Esophagus muscularis mucosa (tissue), 4 donors: ENCODE results near the gene PKP3. TPM values are rescaled to one million over a fixed set of nuclear protein-coding genes. Genes with fewer than 3 reads are reported as not detected.

ENCODE experiments used
- DNase-seq: peaks from one replicate; pipeline ENCODE4 v3.0.0-alpha.2; 2017; ENCODE audit errors: extremely low spot score
- H3K27ac ChIP-seq, 4 donors: fragments of 200-600 bp; sonication (generic); replicated peaks in 1 of 4; 1 replicate in 3 of 4; 2 replicates in 1 of 4; pipeline ENCODE4 v1.5.1; 2016 to 2019; ENCODE audit warnings: mild to moderate bottlenecking in 1 of 4
- H3K27me3 ChIP-seq, 4 donors: fragments of 200-600 bp; sonication (generic); one replicate each; pipeline versions ENCODE4 v1.5.1 to v1.6.0; 2016 to 2019
- H3K36me3 ChIP-seq, 4 donors: fragments of 200-600 bp; sonication (generic); one replicate each; pipeline ENCODE4 v1.5.1; 2016 to 2019
- H3K4me1 ChIP-seq, 4 donors: fragments of 200-600 bp; sonication (generic); one replicate each; pipeline ENCODE4 v1.5.1; 2016 to 2019
- H3K4me3 ChIP-seq, 4 donors: fragments of 200-600 bp; sonication (generic); 1 replicate in 2 of 4; 2 replicates in 2 of 4; pipeline ENCODE4 v1.5.1; 2016 to 2019; ENCODE audit warnings: mild to moderate bottlenecking in 4 of 4, moderate library complexity in 1 of 4
- H3K9me3 ChIP-seq, 4 donors: fragments of 200-600 bp; sonication (generic); 1 replicate in 3 of 4; 2 replicates in 1 of 4; pipeline ENCODE4 v1.5.1; 2016 to 2019
- EP300 ChIP-seq: sonication (generic); formaldehyde crosslinking; IDR thresholded peaks from one replicate; pipeline ENCODE4 v1.6.1; 2017; ENCODE audit warnings: antibody characterized with exemption
- POLR2A ChIP-seq: fragments of 450-650 bp; IDR thresholded peaks from one replicate; pipeline ENCODE4 v1.6.1; 2017; ENCODE audit warnings: antibody characterized with exemption, moderate library complexity, mild to moderate bottlenecking, low read depth
- POLR2AphosphoS5 ChIP-seq, 2 donors: sonication (generic); formaldehyde crosslinking; IDR thresholded peaks; one replicate each; pipeline ENCODE4 v1.6.1; 2017; ENCODE audit warnings: antibody characterized with exemption in 2 of 2
- WGBS: methylation state at CpG from one replicate; pipeline ENCODE4 v1.1.5; 2018; 5-methylcytosine and 5-hydroxymethylcytosine counted together
- intact Hi-C: fragments of 100-400 bp; cut with DNase I; formaldehyde crosslinking; loops from one replicate; pipeline ENCODE4 v1.15.1; 2023
- total RNA-seq, 4 donors: library from RNA; depleted of rRNA; stranded (reverse); fragments of >200 nt; gene quantifications; one replicate each; pipeline versions ENCODE4 v1.1.0 to v1.2.1, GENCODE V29; 2016
- TF ChIP-seq, protein P1 (sequence below), 3 experiments: fragments of 200-600 bp in 2 of 3; fragments of 450-650 bp in 1 of 3; sonication (generic) in 2 of 3; IDR thresholded peaks; one replicate each; pipeline ENCODE4 v1.5.1; 2017 to 2019; ENCODE audit warnings: antibody characterized with exemption in 3 of 3, mild to moderate bottlenecking in 2 of 3, moderate library complexity in 1 of 3

The PKP3 gene
- total RNA-seq, 4 donors from 2014 or later = 0.17 to 1.1 (median 0.51) TPM

GRCh38 chr11:416757-417621 is 23.0 kb downstream of the PKP3 start:
- WGBS = 0% methylated on average over 1 of the region's 97 CpGs
- no peaks in the 10 kb centered on the region for H3K9me3 ChIP-seq
- peak overlapping the region; percentile 66 to 79 (median 78) for H3K27ac ChIP-seq
- peaks cover 9 to 31% (median 26%) of the 10 kb centered on the region in 4 donors for H3K4me1 ChIP-seq
- no peak for DNase-seq
- H3K4me3 ChIP-seq = peak overlapping the region; percentile 51 to 62 (median 54)
- H3K36me3 ChIP-seq = no peaks in the 10 kb centered on the region
- TF ChIP-seq, protein P1, sequence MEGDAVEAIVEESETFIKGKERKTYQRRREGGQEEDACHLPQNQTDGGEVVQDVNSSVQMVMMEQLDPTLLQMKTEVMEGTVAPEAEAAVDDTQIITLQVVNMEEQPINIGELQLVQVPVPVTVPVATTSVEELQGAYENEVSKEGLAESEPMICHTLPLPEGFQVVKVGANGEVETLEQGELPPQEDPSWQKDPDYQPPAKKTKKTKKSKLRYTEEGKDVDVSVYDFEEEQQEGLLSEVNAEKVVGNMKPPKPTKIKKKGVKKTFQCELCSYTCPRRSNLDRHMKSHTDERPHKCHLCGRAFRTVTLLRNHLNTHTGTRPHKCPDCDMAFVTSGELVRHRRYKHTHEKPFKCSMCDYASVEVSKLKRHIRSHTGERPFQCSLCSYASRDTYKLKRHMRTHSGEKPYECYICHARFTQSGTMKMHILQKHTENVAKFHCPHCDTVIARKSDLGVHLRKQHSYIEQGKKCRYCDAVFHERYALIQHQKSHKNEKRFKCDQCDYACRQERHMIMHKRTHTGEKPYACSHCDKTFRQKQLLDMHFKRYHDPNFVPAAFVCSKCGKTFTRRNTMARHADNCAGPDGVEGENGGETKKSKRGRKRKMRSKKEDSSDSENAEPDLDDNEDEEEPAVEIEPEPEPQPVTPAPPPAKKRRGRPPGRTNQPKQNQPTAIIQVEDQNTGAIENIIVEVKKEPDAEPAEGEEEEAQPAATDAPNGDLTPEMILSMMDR (IDR thresholded peaks at IDR 0.05) = no peak
- H3K27me3 ChIP-seq = peaks cover 0 to 73% (median 41%) of the 10 kb centered on the region in 4 donors
- intact Hi-C loops = no loop called here

DNA sequence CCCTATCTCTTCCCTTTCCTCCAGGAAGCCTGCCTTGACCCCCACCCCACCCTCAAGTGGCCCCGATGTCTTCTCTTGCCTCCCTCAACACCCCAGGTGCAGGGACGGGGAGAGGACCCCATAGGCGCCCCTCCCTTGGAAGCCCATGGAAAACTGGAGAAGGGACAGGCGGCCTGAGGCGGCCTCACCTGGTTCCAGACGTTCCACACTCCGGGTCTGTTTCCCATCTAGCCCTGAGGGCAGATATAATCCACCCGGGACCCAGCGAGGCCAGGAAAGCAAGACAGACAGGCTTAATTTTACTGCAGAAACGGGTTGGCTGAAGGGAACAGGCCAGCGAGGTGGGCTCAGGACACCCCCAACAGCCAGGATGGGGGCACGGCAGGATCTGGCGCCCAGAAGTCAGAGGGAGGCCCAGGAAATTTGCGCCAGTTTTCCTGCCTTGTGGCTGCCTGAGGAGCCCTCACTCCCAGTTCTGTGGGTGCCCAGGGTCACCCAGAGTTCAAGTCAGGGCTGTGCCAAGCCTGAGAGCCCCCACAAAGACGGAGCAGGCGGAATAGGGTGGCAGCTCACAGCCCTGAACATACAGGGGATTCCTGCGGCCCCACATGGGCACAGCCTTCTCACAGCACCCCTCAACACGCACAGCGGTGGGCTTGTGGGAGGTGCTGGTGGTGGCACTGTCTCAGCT is 23.8 kb downstream of the PKP3 start:
- Histone ChIP-seq H3K27me3 (peaks cover 0 to 80% (median 41%) of the 10 kb centered on the region in 4 donors), H3K36me3 (no peaks in the 10 kb centered on the region), H3K4me1 (peaks cover 9 to 31% (median 26%) of the 10 kb centered on the region in 4 donors), H3K27ac (peak overlapping the region in 1 of 4 donors; percentile 79), H3K4me3 (peak overlapping the region; percentile 51 to 62 (median 54)), H3K9me3 (no peaks in the 10 kb centered on the region)
- 52% methylated on average over 16 of the region's 19 CpGs for WGBS
- TF ChIP-seq, protein P1 (IDR thresholded peaks at IDR 0.05) = no peak
- no peak for TF ChIP-seq POLR2AphosphoS5 (IDR thresholded peaks at IDR 0.05)
- TF ChIP-seq POLR2A = no peak
- no peak for TF ChIP-seq EP300
- intact Hi-C loops = no loop called here
- DNase-seq = no peak

DNA sequence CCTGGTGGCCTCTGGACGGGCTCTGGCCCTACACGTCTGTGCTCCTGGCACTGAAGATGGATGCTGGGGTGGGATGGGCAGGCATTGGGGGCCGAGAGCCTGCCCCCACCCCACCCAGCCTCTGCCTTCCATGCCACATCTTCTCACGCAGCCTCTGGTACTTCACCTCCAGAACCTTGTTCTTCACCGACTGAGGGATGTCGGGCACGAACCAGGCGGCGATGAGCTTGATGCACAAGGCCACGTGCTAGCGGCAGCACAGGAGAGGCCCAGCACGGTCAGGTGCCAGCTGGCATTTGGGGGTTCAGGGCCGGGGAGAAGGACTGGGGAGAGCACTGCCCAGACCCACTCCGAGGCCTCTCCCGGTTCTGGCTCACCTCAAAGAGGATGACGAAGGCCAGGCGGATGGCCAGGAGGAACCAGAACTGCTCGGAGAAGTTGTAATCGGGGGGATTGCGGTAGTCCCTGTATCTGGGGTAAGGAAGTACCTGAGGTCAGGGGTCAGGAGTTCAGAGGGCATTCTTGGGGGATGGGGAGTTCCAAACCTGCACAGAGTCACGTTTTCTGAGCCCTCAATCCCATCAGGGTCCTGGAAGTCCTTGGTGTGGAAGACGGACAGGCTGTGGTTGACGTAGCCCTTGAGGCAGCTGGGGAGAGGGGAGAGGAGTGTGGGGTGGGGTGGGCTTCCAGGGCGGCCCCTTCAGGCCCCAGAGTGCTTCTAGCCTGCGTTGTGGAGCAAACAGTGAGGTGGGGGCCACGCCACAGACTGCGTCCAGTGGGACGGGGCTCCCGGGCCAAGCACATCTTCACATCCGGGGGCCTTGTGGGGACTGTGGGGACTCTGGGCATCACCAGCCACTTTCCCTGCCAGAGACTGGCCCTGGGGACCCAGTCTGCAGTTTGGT is 24.6 kb downstream of the PKP3 start:
- DNase-seq = no peak
- intact Hi-C loops = no loop called here
- TF ChIP-seq EP300 = no peak
- no peak for TF ChIP-seq POLR2AphosphoS5 (IDR thresholded peaks at IDR 0.05)
- no peak for TF ChIP-seq POLR2A
- TF ChIP-seq, protein P1 (IDR thresholded peaks at IDR 0.05) = no peak
- Histone ChIP-seq H3K27me3 (peaks cover 0 to 88% (median 41%) of the 10 kb centered on the region in 4 donors), H3K9me3 (no peaks in the 10 kb centered on the region), H3K27ac (no peak overlapping the region), H3K4me3 (no peak overlapping the region), H3K4me1 (peaks cover 9 to 31% (median 26%) of the 10 kb centered on the region in 4 donors), H3K36me3 (no peaks in the 10 kb centered on the region)
- 89% methylated on average over 30 of the region's 30 CpGs for WGBS

- 82% methylated on average over 12 of the region's 20 CpGs for WGBS
- DNase-seq = no peak
Observed at GRCh38 chr11:419248-420005, 25.4 kb downstream of the PKP3 start.

More at GRCh38 chr11:419248-420005, 25.4 kb downstream of the PKP3 start:
- no peak overlapping the region for H3K4me3 ChIP-seq
- no peaks in the 10 kb centered on the region for H3K9me3 ChIP-seq
- intact Hi-C loops = no loop called here
- peaks cover 9 to 31% (median 26%) of the 10 kb centered on the region in 4 donors for H3K4me1 ChIP-seq
- peaks cover 0 to 91% (median 43%) of the 10 kb centered on the region in 4 donors for H3K27me3 ChIP-seq
- TF ChIP-seq EP300 (no peak), POLR2AphosphoS5 (IDR thresholded peaks at IDR 0.05) (no peak), POLR2A (no peak)
- TF ChIP-seq, protein P1 (IDR thresholded peaks at IDR 0.05) = no peak
- no peaks in the 10 kb centered on the region for H3K36me3 ChIP-seq
- H3K27ac ChIP-seq = no peak overlapping the region
